Caki2 (cell line): ENCODE data around the gene DUSP16. TPM values are rescaled to one million over a fixed set of nuclear protein-coding genes. Genes with fewer than 3 reads are reported as not detected.
"Not testable (repeated sequence)": the region's sequence is repeated elsewhere in the genome, so short reads cannot be mapped to it uniquely, and the experiment has no call there.

Source experiments
- DNase-seq: peaks from one replicate; pipeline ENCODE4 v3.0.0-alpha.2; 2015; ENCODE audit warnings: low read depth
- in situ Hi-C: cut with HindIII; loops from 2 replicates; pipeline ENCODE4 v1.10.0; 2016; ENCODE audit warnings: low sequenced_read_pairs, low pct_unique_long_range_greater_than_20kb, mixed read lengths
- total RNA-seq: library from RNA; depleted of rRNA; stranded (reverse); fragments of >200 nt; shearing (Covaris generic); gene quantifications from 2 replicates; pipeline ENCODE4 v1.2.3, GENCODE V29; 2014; ENCODE audit warnings: low replicate concordance

The DUSP16 gene
- total RNA-seq, 1 experiment from 2014 or later, result 9.9 TPM

GRCh38 chr12:12510141-12510540 lies 52.5 kb downstream of the DUSP16 start:
- peak; percentile 16 for DNase-seq
- in situ Hi-C loops, result no loop called here

GRCh38 chr12:12508612-12509011 lies 54.1 kb downstream of the DUSP16 start:
- in situ Hi-C loops, result no loop called here

GRCh38 chr12:12507121-12507520 lies 55.5 kb downstream of the DUSP16 start:
- no peak for DNase-seq
- in situ Hi-C loops, result no loop called here

More at GRCh38 chr12:12508612-12509011, 54.1 kb downstream of the DUSP16 start:
- DNase-seq, result no peak

DNA sequence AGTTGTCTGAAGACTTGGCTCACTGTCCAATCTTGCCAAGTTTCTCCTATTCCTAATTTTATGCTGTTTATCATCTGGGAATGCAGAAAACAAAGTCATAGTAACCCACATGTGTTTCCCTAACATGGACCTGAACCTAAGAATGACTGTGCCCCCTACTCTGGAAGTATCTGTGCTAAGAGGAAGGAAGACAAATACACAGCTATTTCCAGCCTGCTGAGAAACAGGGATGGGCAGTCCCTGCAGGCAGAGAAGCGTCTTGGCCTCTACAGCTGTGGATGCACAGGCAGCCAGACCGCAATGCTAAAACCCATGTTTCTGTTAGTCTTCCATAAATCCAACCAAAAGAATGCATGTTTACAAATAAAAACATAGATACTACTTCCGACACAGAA lies 56.2 kb downstream of the DUSP16 start:
- no peak for DNase-seq
- in situ Hi-C loops, result no loop called here

DNA sequence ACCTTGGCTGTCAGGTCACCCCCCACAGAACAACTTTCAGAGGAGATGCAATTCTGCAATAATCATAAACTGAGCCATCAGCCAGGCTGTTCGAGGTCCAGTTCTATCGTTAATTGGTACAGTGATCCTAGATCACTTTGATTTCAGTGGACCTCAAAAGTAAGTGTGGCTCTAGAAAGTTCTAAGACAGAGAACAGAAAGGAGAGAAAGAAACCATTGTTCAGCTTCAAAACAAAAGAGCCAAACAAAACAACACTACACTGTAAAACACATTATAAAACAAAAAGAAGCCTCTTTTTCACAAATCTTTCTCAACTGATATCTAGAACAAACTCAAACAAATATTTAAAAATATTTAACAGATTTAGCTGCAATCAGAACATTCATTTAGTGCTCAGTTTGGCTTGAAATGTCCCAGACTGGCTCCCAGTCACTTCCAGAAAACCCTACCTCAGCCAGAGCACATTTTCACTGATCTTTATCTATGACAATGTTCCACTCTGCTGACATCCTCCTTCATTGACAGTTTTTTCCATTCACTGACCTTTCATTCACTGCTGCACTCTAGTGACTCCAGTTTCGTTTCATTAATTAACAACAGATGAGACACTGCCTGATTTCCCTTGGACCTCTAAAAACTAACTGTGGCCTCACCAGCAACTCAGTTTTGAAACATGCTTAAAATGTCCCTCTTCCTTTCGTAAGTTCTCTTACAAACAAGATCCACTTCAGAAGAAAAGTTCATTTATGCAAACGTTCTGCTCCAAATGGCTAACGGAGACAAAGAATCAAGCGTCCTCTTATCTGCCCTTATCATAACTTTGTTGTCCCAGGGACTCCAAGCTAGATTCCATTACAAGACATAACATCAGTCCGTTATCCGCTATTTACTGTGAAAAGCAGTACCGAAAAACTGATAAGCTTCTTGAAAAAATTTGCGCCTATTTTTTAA lies 56.8 kb downstream of the DUSP16 start:
- in situ Hi-C loops, result no loop called here
- DNase-seq, result peak; percentile 53

- no peak for DNase-seq
- in situ Hi-C loops, result no loop called here
Observed at GRCh38 chr12:12503384-12504078, 59.1 kb downstream of the DUSP16 start.

GRCh38 chr12:12502815-12503151 lies 59.9 kb downstream of the DUSP16 start:
- in situ Hi-C loops, result no loop called here
- DNase-seq, result no peak

DNA sequence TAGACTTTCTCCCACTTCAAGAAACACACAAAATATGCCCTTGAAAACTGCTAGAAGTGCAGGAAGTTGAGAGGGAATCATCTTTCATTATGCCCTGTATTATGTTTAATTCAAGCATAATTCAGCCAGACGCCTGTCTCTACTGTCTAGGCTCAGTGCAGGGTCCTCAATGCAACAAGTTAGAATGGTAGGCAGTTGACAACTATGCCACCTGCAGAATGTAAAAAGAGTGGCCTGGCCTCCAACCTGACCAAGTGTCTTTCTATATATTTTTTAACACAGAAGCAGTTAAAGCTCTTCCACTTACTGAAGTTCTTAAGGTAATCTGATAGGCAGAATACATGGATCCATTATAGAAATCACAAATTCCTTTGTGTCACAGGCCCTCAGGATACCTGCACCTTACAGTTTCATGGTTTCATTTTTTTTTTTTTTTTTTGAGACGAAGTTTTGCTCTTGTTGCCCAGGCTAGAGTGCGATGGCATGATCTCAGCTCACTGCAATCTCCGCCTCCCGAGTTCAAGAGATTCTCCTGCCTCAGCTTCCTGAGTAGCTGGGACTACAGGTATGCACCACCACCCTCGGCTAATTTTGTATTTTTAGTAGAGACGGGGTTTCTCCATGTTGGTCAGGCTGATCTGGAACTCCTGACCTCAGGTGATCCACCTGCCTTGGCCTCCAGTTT lies 60.4 kb downstream of the DUSP16 start:
- DNase-seq, in situ Hi-C loops: not testable (repeated sequence)

GRCh38 chr12:12501121-12501520 lies 61.5 kb downstream of the DUSP16 start:
- DNase-seq, result no peak
- in situ Hi-C loops, result no loop called here

GRCh38 chr12:12499909-12500604 lies 62.6 kb downstream of the DUSP16 start:
- DNase-seq, result no peak
- in situ Hi-C loops, result no loop called here

DNA sequence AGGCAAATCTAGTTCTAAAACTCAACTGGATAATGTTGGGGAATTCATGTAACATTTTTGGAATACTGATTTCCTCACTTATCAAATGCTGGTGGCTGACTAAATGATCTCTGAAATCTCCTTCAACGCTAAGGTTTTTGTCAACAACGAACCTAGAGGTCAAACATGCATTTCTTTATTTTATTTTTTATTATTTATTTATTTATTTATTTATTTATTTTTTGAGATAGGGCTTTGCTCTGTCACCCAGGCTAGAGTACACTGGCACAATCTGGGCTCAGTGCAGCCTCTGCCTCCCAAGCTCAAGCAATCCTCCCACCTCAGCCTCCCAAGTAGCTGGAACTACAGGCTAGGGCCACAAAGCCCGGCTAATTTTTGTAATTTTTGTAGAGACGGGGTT lies 64.5 kb downstream of the DUSP16 start:
- in situ Hi-C loops, result no loop called here

GRCh38 chr12:12495536-12495935 lies 67.1 kb downstream of the DUSP16 start:
- in situ Hi-C loops, result no loop called here
- no peak for DNase-seq

More for the DNA sequence above, 64.5 kb downstream of the DUSP16 start:
- no peak for DNase-seq

- in situ Hi-C loops, result no loop called here
- DNase-seq, result no peak
Observed at GRCh38 chr12:12492547-12492946, 70.1 kb downstream of the DUSP16 start.

GRCh38 chr12:12491606-12492005 lies 71.1 kb downstream of the DUSP16 start:
- in situ Hi-C loops, result no loop called here
- no peak for DNase-seq

- in situ Hi-C loops, result no loop called here
- DNase-seq, result no peak
Observed at GRCh38 chr12:12488823-12489550, 73.7 kb downstream of the DUSP16 start.

GRCh38 chr12:12488296-12488695 lies 74.4 kb downstream of the DUSP16 start:
- in situ Hi-C loops, result no loop called here
- no peak for DNase-seq

DNA sequence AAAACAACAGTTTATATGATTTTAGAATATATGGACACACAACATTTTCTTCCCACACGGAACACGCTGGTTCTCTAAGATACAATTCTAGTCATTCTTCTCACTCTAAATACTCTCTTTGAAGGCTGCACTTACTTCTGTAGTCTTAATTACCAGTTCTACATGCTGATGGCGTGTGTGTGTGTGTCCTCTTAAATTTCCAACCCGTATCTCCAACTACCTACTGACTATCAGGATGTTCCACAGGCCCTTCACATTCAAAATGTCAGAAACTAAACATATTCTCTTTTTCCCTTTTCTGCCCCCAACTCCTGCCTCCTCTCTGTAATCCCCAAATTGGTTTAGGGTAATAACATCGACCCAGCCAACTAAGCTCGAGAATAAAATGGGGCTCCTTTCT lies 75.2 kb downstream of the DUSP16 start:
- DNase-seq, result no peak
- in situ Hi-C loops, result no loop called here
